HG03135 (cell line): Measurements from ENCODE around the gene MEX3D.

Experiments used
- ATAC-seq: cut with Tn5 transposase; IDR thresholded peaks from one replicate; pipeline ENCODE4 v1.9.1; 2021; ENCODE audit warnings: mild to moderate bottlenecking, moderate library complexity; ENCODE audit not compliant: unreplicated experiment

Gene MEX3D

DNA sequence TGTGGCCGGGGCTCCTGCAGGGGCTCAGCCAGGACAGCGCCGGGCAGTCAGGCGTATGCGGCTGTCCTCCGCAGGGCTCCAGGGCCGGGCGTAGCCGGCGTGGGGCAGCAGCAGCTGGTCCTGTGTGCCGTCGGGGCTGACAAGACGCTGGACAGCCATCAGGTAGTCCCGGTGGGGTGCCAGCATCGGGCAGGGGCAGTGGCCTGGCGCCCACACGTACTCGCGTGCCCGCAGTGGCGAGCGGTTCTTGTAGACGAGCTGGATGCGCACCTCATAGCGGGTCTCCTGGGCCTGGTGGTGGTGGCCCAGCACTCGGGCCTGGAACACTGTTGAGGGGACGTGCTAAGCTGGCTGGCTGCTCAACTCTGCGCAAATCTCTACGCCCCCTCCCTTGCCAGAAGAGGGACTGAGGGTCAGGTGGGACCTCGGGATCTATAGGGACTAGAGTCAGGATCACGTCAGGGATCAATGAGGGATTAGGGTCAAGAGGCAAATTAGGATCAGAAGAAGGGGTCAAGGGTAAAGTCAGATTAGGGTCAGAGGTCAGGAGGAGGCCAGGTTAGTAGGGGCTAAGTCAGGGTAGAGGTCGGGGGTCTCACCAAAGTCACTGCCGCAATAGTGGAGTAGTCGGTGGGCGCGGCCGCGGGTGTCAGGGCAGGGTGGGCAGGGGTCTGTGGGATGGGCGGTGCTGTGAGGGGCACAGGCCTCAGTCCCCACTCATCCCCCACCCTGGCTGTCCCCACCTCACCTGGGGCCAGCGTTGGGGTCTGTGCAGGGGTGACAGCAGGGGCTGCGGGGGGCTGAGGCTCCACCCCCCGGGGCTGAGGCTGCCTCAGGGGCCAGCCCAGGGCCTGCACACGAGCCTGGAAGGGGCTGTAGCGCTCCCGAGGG is 61.9 kb downstream of the MEX3D start:
- ATAC-seq, result no peak

DNA sequence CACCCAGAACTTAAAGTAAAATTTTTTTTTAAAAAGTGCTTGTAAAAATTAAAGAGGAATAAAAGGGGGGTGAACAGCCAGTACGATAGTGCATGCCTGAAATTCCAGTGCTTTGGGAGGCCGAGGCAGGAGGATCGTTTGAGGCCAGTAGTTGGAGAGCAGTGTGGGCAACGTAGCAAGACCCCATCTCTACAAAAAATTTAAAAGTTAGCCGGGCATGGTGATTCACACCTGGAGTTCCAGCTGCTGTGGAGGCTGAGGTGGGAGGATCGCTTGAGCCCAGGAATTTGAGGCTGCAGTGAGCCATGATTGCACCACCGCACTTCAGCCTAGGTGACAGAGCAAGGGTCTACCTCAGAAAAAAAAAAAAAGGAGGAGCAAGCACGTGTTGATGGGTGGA is 63.1 kb downstream of the MEX3D start:
- no peak for ATAC-seq
